NOMO-1 treated with dmso at 0.1 percent for 144 hours (cell line): ENCODE results near the gene KSR1.
A peak's percentile ranks its signal among the peaks of the same experiment; 100 is the strongest.
"Not testable (repeated sequence)": the region's sequence is repeated elsewhere in the genome, so short reads cannot be mapped to it uniquely, and the experiment has no call there.

Experiments
- DNase-seq: peaks from one replicate; lab custom pipeline; 2025; ENCODE audit not compliant: unreplicated experiment; lab: John Stamatoyannopoulos, UW

KSR1 gene

DNA sequence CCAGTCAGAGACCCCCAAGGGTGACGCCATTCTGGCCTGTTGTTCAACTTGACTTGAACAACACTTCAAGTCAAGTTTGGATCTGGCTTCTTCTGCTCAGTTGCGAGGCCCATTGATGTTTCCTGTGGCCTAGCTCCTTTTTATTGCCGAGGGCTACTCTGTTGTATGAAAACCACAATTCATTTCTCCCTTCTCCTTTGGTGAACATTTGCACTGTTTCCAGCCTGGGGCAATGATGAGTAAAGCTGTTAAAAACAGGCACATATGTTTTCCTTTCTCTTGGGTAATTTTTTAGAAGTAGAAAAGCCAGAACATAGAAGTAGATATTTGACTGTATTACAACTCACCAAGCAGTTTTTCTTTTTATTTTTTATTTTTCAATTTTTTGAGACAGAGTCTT lies 173.0 kb downstream of the KSR1 start:
- DNase-seq: not testable (repeated sequence)

DNA sequence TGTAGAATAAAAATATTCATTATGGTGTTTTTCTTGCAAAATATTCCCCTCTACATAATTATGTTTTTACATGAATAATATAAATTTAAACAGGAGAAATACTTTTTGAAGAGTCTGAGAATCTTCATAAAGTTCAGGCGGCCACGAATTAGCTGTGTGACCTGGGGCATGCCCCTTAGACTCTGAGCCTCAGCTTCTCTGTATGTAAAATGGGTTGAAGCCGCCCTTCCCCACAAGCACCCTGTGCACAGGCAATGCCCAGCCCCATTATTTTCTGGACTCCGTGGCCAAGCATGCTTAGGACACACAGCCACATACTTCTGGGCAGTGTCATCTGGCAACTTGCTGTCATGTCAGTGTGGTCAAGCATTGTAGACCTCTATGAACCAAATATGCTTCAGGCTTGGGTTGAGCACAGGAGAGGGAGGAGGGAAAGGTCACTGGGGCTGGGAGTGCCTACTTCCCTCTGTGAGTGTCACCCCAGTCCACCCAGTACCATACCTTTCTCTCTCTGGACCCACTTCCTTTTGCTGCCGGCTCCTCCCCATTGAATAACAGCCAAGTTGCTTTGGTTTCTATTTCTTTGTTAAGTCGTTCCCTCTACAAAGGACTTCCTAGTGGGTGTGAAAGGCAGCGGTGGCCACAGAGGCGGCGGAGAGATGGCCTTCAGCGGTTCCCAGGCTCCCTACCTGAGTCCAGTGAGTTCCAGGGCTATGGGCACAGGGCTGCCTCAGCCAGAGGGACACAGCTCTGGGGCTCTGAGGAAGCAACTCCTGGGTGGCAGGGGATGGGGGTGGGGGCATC lies 174.6 kb downstream of the KSR1 start, which contains the start of gene LGALS9:
TSS of gene LGALS9 (plus strand) at position 582 of the 804 bp plus-strand sequence. CDS start at position 660, 78 bp downstream.
- peak; percentile 71 for DNase-seq

DNA sequence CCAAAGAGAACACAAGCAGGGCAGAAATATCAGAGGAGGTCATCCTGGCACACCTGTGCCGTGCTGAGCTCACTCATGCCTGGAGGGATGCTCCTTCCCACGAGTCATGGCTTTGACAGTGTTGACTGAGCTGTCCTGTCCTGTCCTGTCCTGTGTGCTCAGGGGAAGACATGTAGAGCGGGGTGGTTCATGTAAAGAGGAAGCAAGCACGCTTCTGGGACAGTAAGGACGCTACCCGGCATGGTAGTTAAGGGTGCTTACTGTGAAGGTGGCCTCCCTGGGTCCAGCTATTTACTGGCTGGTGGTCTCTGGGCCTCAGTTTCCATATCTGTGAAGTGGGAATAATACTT lies 175.1 kb downstream of the KSR1 start:
- peak; percentile 20 for DNase-seq

DNA sequence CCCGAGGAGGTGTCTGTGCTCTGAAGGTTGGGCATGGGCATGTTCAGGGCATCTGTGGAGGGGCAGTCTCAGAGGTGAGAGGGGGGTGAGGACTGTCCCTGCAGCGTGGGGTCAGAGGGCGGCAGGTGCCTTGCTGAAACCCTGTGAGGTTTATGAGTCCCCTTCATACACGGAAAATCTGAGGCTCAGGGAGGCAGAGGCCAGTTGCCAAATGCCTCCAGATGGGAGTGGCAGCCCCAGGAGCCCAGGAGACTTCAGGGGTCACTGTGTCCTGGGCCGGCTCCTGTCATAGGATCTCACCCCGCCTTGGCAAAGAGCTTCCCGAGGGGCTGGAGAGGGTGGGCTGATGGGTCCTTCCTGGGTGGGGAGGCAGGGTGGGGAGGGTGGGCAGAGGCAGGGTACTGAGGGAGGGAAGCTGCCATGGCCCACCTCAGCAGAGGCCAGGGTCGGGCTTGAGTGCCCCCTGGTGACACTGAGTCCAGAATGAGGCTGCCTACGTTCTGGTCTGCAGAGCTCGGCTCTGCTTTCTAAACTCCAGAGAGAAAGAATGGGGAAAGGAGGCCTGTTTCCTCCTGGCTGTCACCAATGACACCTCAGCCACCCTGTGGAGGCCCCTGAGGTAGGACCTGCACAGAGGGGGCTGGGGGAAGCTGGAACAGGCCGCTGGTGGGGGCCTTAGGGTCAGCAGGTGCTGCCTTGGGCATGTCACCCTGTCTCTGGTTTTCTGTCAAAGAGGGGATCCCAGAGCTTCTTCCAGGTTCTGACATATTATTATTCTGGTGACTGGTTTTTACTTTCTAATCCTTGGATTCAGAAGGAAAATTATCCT lies 175.9 kb downstream of the KSR1 start:
- no peak for DNase-seq

DNA sequence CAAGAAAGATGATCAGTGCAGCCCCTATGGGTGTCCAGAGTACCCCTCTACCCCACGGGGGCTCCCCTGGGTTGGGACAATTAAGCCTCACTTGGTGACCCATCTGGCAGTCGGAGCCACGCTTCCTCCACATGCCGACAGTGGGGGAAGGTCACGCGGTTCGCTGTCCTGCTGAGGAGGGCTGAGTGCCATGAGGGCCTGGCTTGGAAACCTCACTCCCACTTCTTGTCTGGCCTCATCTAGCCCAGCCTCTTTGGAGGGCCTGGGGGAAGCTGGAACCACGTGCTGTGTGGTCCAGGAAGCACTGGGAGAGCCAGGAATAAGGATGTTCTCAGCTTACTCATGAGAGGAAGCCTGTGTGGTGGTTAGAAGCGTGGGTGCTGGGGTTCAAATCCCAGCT lies 176.5 kb downstream of the KSR1 start:
- DNase-seq: not testable (repeated sequence)

- no peak for DNase-seq
Measured at GRCh38 chr17:27633312-27634025, 177.2 kb downstream of the KSR1 start.

DNA sequence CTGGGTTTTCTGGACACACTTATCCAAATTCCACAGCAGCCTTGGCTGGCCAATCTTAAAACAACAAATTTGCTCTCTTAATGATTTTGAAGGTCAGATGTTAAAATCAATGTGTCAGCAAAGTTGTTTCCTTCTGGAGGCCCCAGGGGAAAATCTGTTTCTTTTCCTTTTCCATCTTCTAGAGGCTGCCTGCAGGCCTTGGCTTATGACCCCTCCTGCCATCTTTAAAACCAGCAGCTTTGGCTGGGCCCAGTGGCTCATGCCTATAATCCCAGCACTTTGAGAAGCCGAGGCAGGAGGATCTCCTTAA lies 177.7 kb downstream of the KSR1 start:
- DNase-seq: no peak

DNA sequence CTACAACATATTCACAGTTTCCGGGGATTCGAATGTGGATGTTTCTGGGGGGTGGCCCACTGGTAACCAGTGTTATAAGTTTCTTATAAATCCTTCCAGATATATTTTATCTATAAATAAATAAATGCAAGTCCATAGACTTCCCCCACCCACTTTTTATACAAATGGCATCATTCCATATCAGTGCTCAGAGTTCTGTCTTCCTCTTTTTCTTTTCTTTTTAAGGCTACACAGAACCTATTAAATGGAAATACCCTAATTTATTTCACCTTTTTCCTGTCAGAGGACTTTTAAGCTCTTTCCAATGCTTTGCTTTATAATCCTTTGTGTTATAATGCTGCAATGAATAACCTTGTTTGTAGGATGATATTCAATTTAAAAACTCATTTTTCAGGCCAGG lies 178.5 kb downstream of the KSR1 start:
- DNase-seq: no peak

DNA sequence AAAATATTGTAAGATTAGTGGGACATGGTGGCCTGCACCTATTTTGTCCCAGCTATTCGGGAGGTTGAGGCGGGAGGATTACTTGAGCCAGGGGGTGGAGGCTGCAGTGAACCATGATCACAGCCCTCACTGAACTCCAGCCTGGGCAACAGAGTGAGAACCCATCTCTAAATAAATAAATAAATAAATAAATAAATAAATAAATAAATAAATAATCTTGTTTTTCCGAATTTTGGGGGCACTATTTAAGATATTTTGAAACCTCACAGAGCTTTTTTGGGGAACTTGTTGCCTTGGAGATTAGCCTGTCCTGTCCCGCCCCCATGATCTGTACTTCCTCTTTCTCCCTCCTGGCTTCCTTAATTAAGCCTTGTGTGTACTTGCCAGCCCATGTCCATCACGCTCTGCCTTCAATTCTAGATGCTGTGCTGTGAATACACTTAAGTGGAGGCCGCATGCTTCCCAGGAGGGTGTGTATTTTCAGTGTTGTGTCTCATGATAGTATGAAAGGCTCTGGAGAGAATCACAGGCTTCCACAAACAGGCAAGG lies 179.1 kb downstream of the KSR1 start:
- DNase-seq: peak; percentile 84

DNA sequence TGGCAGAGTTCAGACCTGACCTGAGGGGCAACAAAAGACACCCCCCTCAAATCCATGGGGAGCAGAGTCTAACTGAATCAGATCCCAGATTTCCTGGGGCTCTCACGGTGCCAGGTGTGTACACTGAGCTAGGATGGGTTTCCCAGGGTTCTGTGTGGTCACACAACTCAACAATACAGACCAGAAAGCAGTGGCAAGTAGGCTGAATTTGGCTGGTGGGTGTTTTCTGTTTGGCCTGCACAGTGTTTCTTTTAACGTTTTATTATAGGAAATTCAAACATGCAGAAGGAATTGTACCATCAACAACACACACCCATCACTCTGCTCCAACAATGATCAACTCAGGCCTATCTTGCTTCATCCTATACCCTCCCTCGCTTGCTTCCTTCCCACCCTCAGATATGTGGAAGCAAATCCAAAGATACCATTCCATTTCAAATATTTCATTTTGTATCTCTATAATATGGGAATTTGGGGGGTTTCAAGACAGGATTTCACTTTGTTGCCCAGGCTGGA lies 179.8 kb downstream of the KSR1 start:
- not testable (repeated sequence) for DNase-seq

DNA sequence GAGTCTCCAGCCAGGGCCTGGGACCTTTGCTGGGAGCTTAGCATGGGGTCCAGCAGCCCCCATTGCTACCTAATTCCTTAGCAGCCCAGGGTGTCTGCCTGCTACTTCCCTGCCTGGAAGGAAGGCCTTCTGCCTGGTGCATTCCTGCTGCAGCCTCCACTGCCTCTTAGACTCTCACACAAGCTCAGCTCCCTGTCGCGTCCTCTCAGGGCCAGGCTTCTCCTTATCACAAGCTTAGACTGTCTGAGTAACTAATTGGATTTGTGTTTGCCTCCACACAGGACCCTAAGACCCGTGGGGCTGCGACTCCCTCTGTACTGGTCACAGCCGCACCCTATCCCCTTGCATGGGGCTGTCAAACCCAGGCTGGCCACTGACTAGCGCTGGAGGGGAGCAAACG lies 181.6 kb downstream of the KSR1 start:
- not testable (repeated sequence) for DNase-seq

GRCh38 chr17:27638415-27638914 lies 182.2 kb downstream of the KSR1 start:
- DNase-seq: not testable (repeated sequence)

GRCh38 chr17:27640790-27641189 lies 184.5 kb downstream of the KSR1 start:
- DNase-seq: no peak

GRCh38 chr17:27644586-27644985 lies 188.3 kb downstream of the KSR1 start:
- DNase-seq: no peak

- DNase-seq: not testable (repeated sequence)
Measured at GRCh38 chr17:27645621-27646020, 189.4 kb downstream of the KSR1 start.

GRCh38 chr17:27646232-27646631 lies 190.0 kb downstream of the KSR1 start:
- DNase-seq: no peak

GRCh38 chr17:27647765-27648164 lies 191.5 kb downstream of the KSR1 start:
- DNase-seq: no peak

DNA sequence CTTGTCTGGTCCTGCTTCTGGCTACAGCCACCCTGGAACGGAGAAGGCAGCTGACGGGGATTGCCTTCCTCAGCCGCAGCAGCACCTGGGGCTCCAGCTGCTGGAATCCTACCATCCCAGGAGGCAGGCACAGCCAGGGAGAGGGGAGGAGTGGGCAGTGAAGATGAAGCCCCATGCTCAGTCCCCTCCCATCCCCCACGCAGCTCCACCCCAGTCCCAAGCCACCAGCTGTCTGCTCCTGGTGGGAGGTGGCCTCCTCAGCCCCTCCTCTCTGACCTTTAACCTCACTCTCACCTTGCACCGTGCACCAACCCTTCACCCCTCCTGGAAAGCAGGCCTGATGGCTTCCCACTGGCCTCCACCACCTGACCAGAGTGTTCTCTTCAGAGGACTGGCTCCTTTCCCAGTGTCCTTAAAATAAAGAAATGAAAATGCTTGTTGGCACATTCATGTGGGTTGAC lies 192.9 kb downstream of the KSR1 start:
- not testable (repeated sequence) for DNase-seq

- no peak for DNase-seq
Measured at GRCh38 chr17:27649929-27650328, 193.7 kb downstream of the KSR1 start.

DNA sequence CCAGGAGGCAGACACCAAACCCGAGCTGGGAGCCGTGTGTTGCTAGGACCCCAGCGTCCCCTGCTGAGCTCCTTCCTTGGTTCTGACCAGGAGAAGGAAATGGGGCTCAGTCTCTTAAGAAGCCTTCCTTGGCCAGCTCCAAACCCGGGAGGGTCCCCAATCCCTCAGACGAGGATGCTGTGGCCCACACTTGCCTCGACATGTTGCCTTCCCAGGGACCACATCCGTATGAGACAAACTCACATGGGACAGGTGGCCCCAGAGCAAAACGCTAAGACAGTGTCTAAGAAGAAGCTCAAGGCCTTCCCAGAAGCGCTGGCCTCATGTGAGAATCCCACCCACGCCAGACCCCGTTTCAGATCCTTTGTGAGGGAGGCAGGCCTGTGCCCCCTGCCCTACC lies 194.6 kb downstream of the KSR1 start:
- no peak for DNase-seq
